Choroid plexus epithelial cell (primary cell): ENCODE results near the gene EML6.

ENCODE experiments used
- DNase-seq: peaks from one replicate; pipeline ENCODE4 v3.0.0-alpha.2; 2010; ENCODE audit warnings: low read depth
- H3K4me3 ChIP-seq: 2 replicates; pipeline ENCODE4 v1.5.1; 2011; ENCODE audit warnings: low read depth, mild to moderate bottlenecking, control low read depth, low read length, moderate library complexity
- TF ChIP-seq, protein P1 (sequence below): conservative IDR thresholded peaks from 2 replicates; pipeline ENCODE4 v1.5.1; 2011; ENCODE audit warnings: low read depth, mild to moderate bottlenecking, control low read depth, inconsistent platforms, low read length, moderate library complexity

The EML6 gene

DNA sequence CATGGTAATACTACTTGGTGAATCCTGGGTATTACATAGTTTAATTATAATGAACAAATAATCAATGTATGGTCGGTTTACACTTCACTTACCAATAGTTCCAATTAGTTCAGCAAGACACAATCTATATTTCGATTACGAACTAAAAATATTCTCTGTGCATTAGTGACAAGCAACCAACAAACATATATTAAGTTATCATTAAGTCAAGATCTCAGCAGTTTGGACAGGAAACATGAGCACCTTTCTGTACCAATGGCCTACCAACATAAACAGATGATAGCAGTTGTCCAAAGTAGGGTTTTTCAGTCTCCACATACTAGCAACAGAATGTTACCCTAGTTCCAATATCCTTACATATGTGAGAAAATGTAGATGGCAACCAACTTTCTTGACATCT is 294.0 kb downstream of the EML6 start:
- DNase-seq, result no peak
- TF ChIP-seq, protein P1, sequence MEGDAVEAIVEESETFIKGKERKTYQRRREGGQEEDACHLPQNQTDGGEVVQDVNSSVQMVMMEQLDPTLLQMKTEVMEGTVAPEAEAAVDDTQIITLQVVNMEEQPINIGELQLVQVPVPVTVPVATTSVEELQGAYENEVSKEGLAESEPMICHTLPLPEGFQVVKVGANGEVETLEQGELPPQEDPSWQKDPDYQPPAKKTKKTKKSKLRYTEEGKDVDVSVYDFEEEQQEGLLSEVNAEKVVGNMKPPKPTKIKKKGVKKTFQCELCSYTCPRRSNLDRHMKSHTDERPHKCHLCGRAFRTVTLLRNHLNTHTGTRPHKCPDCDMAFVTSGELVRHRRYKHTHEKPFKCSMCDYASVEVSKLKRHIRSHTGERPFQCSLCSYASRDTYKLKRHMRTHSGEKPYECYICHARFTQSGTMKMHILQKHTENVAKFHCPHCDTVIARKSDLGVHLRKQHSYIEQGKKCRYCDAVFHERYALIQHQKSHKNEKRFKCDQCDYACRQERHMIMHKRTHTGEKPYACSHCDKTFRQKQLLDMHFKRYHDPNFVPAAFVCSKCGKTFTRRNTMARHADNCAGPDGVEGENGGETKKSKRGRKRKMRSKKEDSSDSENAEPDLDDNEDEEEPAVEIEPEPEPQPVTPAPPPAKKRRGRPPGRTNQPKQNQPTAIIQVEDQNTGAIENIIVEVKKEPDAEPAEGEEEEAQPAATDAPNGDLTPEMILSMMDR, result no peak
- no peak overlapping the region for H3K4me3 ChIP-seq

DNA sequence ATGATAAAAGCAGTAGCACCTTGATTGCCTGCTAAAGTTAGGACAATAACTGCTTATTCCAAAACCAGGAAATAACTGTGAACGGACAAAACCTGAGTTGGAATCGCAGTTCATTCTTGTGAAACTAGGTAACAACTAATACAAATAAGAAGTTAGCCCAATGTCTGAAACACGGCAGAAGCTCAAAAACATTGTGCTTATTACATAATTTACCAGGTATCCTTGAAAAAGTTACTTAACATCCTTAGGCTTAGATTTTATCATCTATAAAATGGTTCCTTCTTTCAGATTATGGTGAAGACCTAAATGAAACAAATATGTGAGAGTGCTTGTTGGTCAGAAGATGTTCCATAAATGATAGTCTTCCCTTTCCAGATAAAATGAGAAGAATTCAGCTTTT is 294.4 kb downstream of the EML6 start:
- TF ChIP-seq, protein P1, result no peak
- DNase-seq, result no peak
- H3K4me3 ChIP-seq, result no peak overlapping the region

DNA sequence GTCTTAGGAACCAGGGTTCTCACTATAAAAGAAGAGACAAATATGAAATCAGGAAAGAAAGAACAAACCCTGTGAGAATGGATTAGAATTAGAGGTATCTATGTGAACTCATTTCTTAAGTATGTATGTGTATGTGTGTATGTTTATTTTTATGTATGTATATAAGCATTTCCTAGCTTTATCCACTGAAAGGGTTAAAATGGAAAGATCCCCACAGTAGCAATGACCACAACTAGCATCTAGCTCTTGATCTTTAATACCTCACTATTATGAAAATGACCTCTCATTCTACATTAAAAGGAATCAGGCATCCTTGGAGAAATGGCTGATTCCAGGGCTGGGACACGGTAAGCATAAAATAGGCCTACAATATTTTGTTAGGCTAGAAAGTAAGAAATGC is 295.2 kb downstream of the EML6 start:
- TF ChIP-seq, protein P1, result no peak
- H3K4me3 ChIP-seq, result no peak overlapping the region
- DNase-seq, result no peak

DNA sequence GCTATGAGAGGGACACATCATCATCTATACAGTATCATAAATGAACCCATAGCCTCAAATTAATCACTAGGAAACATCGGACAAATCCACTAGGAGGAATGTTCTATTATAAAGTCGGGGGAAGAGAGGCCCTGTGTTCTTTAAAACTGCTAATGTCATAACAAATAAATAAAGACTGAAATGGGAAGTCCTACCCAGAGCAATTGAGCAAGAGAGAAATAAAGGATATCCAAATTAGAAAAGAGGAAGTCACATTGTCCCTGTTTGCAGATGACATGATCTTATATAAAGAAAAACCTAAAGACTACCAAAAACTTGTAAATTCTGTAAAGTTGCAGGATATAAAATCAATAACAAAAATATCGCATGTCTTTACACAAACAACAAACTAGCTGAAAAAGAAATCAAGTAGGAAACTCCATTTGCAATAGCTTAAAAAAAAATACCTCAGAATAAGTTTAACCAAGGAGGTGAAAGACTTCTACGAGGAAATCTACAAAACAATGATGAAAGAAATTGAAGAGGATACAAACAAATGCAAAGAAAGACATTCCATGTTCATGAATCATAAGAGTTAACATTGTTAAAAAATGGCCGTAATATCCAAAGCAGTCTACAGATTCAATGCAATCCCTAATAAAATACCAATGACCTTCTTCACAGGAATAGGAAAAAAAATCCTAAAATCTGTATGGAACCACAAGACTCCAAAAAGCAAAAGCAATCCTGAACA is 296.2 kb downstream of the EML6 start:
- peak; percentile 44 for DNase-seq
- TF ChIP-seq, protein P1, result no peak
- no peak overlapping the region for H3K4me3 ChIP-seq
